BLaER1 (cell line): Measurements from ENCODE around the gene C5AR1.
"Not testable (repeated sequence)": the region's sequence is repeated elsewhere in the genome, so short reads cannot be mapped to it uniquely, and the experiment has no call there.

Experiments
- H3K27ac ChIP-seq: shearing (Covaris generic); formaldehyde crosslinking; 2 replicates; pipeline ENCODE4 v1.8.1; 2022
- H3K27me3 ChIP-seq: shearing (Covaris generic); formaldehyde crosslinking; 2 replicates; pipeline ENCODE4 v1.8.1; 2022
- H3K36me3 ChIP-seq: shearing (Covaris generic); formaldehyde crosslinking; 2 replicates; pipeline ENCODE4 v1.8.1; 2022
- H3K4me1 ChIP-seq: shearing (Covaris generic); formaldehyde crosslinking; 2 replicates; pipeline ENCODE4 v1.8.1; 2022
- H3K4me2 ChIP-seq: shearing (Covaris generic); formaldehyde crosslinking; 2 replicates; pipeline ENCODE4 v1.8.1; 2022
- H3K4me3 ChIP-seq: shearing (Covaris generic); formaldehyde crosslinking; 2 replicates; pipeline ENCODE4 v1.8.1; 2022
- H3K9ac ChIP-seq: shearing (Covaris generic); formaldehyde crosslinking; 2 replicates; pipeline ENCODE4 v1.8.1; 2022
- H3K9me3 ChIP-seq: shearing (Covaris generic); formaldehyde crosslinking; 2 replicates; pipeline ENCODE4 v1.8.1; 2022
- H4K20me1 ChIP-seq: shearing (Covaris generic); formaldehyde crosslinking; 2 replicates; pipeline ENCODE4 v1.8.1; 2022
- Cebpa-rat ChIP-seq: shearing (Covaris generic); IDR thresholded peaks from 2 replicates; pipeline ENCODE4 v1.8.1; 2022

The C5AR1 gene

GRCh38 chr19:47272448-47273312 lies 37.0 kb upstream of the C5AR1 start:
- peak overlapping the region; percentile 95 for H3K4me2 ChIP-seq
- no peaks in the 10 kb centered on the region for H3K9me3 ChIP-seq
- H3K36me3 ChIP-seq: peaks cover 42% of the 10 kb centered on the region
- H3K4me1 ChIP-seq: peaks cover 38% of the 10 kb centered on the region
- H3K27ac ChIP-seq: peak overlapping the region; percentile 83
- no peak for TF ChIP-seq Cebpa-rat
- peak overlapping the region; percentile 74 for H3K4me3 ChIP-seq
- H4K20me1 ChIP-seq: peaks cover 22% of the 10 kb centered on the region
- H3K27me3 ChIP-seq: peaks cover 16% of the 10 kb centered on the region
- peak overlapping the region; percentile 78 for H3K9ac ChIP-seq

- Histone ChIP-seq H3K36me3 (peaks cover 34% of the 10 kb centered on the region), H4K20me1 (peaks cover 22% of the 10 kb centered on the region), H3K27ac (peak overlapping the region; percentile 83), H3K27me3 (peaks cover 16% of the 10 kb centered on the region), H3K4me3 (peak overlapping the region; percentile 74), H3K9ac (peak overlapping the region; percentile 78), H3K9me3 (no peaks in the 10 kb centered on the region), H3K4me2 (peak overlapping the region; percentile 95), H3K4me1 (peaks cover 46% of the 10 kb centered on the region)
- no peak for TF ChIP-seq Cebpa-rat
Measured at GRCh38 chr19:47273313-47274070, 36.2 kb upstream of the C5AR1 start.

GRCh38 chr19:47274071-47274890 lies 35.4 kb upstream of the C5AR1 start, which contains the start of gene INAFM1:
TSS of gene INAFM1 (plus strand) at chr19:47274885. CDS start at chr19:47274920, 35 bp downstream.
- peak within 1 kb of the TSS; percentile 78 for H3K4me3 ChIP-seq
- peak within 1 kb of the TSS; percentile 86 for H3K27ac ChIP-seq
- H4K20me1 ChIP-seq: peaks cover 22% of the 10 kb centered on the region
- peaks cover 52% of the 10 kb centered on the region for H3K4me1 ChIP-seq
- peaks cover 16% of the 10 kb centered on the region for H3K27me3 ChIP-seq
- peak within 1 kb of the TSS; percentile 100 for H3K4me2 ChIP-seq
- H3K9ac ChIP-seq: peak within 1 kb of the TSS; percentile 82
- no peak for TF ChIP-seq Cebpa-rat
- H3K36me3 ChIP-seq: peaks cover 26% of the 10 kb centered on the region
- no peaks in the 10 kb centered on the region for H3K9me3 ChIP-seq

GRCh38 chr19:47274891-47275761 lies 34.5 kb upstream of the C5AR1 start:
- Histone ChIP-seq H3K4me2 (peak overlapping the region; percentile 100), H3K4me1 (peaks cover 52% of the 10 kb centered on the region), H4K20me1 (peaks cover 22% of the 10 kb centered on the region), H3K27me3 (peaks cover 16% of the 10 kb centered on the region), H3K4me3 (peak overlapping the region; percentile 78), H3K27ac (peak overlapping the region; percentile 69), H3K9me3 (no peaks in the 10 kb centered on the region), H3K9ac (peak overlapping the region; percentile 82), H3K36me3 (peaks cover 17% of the 10 kb centered on the region)
- no peak for TF ChIP-seq Cebpa-rat

- Histone ChIP-seq H3K27me3 (peaks cover 16% of the 10 kb centered on the region), H3K9me3 (no peaks in the 10 kb centered on the region), H3K36me3 (peaks cover 9% of the 10 kb centered on the region), H3K27ac (no peak overlapping the region), H3K4me2 (peak overlapping the region; percentile 100), H3K4me3 (peak overlapping the region; percentile 78), H3K9ac (peak overlapping the region; percentile 82; the same call in 1 of the 2 replicates), H4K20me1 (peaks cover 18% of the 10 kb centered on the region), H3K4me1 (peaks cover 52% of the 10 kb centered on the region)
- no peak for TF ChIP-seq Cebpa-rat
Measured at GRCh38 chr19:47275791-47276461, 33.7 kb upstream of the C5AR1 start.

- H3K9ac ChIP-seq, H3K9me3 ChIP-seq, H3K27ac ChIP-seq, H3K36me3 ChIP-seq, H3K4me3 ChIP-seq: not testable (repeated sequence)
- peaks cover 18% of the 10 kb centered on the region for H4K20me1 ChIP-seq
- peaks cover 52% of the 10 kb centered on the region for H3K4me1 ChIP-seq
- peaks cover 16% of the 10 kb centered on the region for H3K27me3 ChIP-seq
- peak overlapping the region; percentile 100 for H3K4me2 ChIP-seq
Measured at GRCh38 chr19:47276513-47276912, 33.1 kb upstream of the C5AR1 start.

GRCh38 chr19:47280183-47280797 lies 29.4 kb upstream of the C5AR1 start:
- Histone ChIP-seq H3K4me3 (no peak overlapping the region), H3K9ac (no peak overlapping the region), H3K4me2 (no peak overlapping the region), H3K4me1 (peaks cover 57% of the 10 kb centered on the region), H3K36me3 (no peaks in the 10 kb centered on the region), H3K27ac (no peak overlapping the region), H3K9me3 (no peaks in the 10 kb centered on the region), H4K20me1 (peaks cover 18% of the 10 kb centered on the region), H3K27me3 (peaks cover 10% of the 10 kb centered on the region)
- TF ChIP-seq Cebpa-rat: no peak
